HG02973 (cell line): ENCODE data around the gene POPDC2.
"Not testable (repeated sequence)": the region's sequence is repeated elsewhere in the genome, so short reads cannot be mapped to it uniquely, and the experiment has no call there.

Source experiments
- ATAC-seq: cut with Tn5 transposase; IDR thresholded peaks from one replicate; pipeline ENCODE4 v1.9.1; 2021; ENCODE audit warnings: moderate library complexity; ENCODE audit not compliant: unreplicated experiment

POPDC2 gene

DNA sequence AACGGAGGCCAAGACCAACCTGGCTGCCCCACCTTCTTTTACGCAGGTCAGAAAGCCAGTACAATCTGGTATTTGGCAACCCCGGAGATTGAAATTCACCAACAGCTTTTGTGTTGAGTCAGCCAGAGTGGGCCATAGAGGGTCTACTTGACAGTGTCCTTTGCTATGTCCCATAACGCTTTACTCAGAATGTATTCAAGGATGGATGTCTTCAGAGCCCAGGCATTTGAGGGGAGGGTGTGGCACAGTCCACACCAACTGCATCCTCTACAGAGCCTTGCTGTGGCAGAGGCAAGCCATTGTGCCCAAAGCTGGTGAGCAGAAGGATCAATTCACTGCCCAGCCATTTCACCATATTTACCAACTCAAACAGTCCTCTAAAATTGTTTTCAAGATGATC, 44.3 kb downstream of the POPDC2 start:
- ATAC-seq, result no peak

- ATAC-seq, result no peak
Observed at GRCh38 chr3:119613872-119614271, 46.5 kb downstream of the POPDC2 start.

DNA sequence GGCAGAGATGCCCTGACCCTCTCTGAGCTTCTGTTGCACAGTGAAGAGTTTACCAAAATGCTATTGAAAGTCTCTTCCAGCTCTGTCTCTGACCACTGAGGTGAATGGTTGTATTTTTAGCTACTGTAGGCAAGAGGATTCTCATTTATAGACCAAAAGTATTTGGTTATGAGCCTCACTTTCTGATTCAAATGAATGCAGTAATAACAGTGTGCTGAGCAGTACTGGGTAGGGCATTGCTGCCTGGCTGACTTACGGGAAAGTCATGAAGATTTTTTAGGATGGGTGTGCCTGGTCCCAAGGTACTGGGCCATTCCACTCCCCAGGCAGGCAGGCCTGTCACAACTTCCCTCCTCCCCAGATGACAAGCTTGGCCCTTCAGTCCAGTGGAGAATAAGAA, 47.2 kb downstream of the POPDC2 start:
- no peak for ATAC-seq

GRCh38 chr3:119611664-119612063, 48.7 kb downstream of the POPDC2 start:
- ATAC-seq, result no peak

- ATAC-seq, result no peak
Observed at GRCh38 chr3:119609301-119609700, 51.1 kb downstream of the POPDC2 start.

DNA sequence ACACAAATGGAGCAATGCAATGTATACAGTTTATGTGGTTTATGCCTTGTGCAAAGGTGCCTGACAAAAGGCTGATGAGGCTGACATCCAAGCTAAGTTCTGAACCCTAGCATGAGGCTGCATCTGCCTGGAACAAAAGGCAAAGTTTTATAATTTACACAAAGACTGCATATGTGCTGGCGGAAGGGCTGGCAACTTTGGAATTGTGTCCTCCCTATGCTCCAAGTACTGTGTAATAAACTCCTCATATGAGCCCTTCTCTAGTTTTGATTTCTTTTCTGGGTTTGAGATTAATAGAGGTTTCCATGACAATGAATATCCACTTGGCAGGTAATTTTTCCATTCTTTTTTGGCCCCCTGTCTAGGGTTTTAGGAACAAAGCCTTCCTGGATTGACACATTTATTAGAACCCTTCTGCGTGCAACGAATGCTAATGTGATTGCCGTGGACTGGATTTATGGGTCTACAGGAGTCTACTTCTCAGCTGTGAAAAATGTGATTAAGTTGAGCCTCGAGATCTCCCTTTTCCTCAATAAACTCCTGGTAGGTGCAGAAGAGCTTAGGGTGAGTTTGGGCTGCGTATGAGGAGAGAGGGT, 51.9 kb downstream of the POPDC2 start:
- no peak for ATAC-seq

- ATAC-seq, result no peak
Observed at GRCh38 chr3:119604878-119605277, 55.5 kb downstream of the POPDC2 start.

- no peak for ATAC-seq
Observed at GRCh38 chr3:119602676-119603075, 57.7 kb downstream of the POPDC2 start.

DNA sequence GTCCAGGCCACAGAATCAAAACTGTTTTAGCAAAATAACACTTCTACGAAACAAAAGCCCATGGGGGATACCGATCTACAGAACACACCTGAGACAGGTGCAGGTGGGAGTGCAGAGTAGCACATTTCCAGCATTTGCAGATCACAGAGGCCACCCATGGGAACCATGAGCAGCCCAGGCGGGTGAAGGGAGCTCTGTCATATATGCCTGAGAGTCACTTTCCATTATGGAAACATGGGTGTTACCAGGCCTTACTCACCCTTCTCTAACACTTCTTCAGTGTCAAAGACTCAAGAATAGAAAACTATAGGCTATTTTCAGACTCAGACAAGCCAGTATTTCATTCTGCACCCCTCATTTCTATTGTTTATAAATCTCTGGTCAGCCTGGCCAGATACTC, 59.2 kb downstream of the POPDC2 start:
- no peak for ATAC-seq

GRCh38 chr3:119600732-119601131, 59.7 kb downstream of the POPDC2 start:
- peak; percentile 47 for ATAC-seq

DNA sequence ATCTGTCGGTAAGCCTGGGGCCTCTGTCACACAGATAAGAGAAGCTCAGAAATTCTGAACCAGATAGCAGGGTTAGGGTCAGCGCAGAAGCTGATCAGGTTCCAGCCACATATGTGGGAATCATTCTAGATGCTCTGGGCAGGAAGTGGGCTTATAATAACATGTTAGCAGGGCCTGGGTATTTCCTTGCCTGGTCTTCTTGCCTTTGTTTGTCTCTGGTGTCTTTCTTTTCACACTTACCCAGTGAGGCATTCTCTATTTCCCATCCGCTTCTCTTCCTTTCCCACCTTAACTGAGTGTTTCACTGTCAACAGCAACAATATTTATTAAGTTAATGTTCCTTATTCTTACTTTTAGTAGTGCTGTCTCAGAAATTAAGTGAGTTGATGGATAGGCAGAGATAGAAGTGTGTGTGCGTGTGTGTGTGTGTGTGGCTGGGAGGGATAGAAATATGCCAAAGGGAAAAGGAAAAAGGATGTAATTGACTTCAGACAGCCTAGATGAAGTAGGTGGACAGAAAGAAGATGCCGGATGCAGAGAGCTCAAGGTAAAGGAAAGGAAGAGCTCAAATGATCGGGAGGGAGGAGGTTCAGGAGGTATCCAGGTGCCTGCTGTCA, 60.7 kb downstream of the POPDC2 start:
- ATAC-seq, result no peak

GRCh38 chr3:119598410-119599098, 61.8 kb downstream of the POPDC2 start:
- ATAC-seq, result peak; percentile 41

- ATAC-seq, result no peak
Observed at GRCh38 chr3:119597548-119598288, 62.7 kb downstream of the POPDC2 start, which contains the start of gene PLA1A. PLA1A (plus strand) TSS chr3:119597885; CDS start chr3:119597914, 29 bp downstream.

DNA sequence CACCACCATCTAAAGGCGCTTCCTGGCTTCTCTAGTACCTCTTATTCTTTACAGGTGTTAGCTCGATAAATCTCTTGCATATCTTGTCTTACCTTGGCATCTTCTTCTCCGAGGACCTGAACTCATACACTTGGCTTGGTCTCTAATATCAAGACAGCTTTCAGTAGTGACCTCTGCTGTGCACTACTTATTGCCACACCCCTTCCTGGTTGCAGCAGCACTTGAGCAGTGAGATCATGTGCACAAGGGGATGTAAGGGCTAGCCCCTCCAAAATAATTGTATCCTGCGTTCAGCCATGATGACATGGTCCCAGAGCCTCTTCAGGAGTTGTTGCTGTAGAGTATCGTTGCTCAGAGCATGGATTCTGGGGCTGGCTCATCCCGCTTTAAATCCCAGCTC, 64.0 kb downstream of the POPDC2 start:
- no peak for ATAC-seq

- ATAC-seq, result no peak
Observed at GRCh38 chr3:119595639-119596334, 64.6 kb downstream of the POPDC2 start.

- ATAC-seq, result not testable (repeated sequence)
Observed at GRCh38 chr3:119594929-119595328, 65.5 kb downstream of the POPDC2 start.

DNA sequence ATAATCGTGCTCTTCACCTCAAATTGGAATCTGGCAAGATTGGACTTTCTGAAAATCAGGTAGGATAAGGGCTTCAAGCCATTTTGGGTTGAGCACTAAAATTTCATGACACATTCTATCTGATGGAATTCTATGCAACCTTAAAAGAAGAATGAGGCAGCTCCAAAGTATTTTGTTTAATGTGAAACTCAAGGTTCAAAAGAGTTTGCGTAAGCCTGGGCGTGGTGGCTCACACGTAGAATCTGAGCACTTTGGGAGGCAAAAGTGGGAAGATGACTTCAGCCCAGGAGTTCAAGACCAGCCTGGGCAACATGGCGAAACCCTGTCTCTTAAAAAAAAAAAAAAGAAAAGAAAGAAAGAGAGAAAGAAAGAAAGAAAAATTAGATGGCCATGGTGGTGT, 66.3 kb downstream of the POPDC2 start:
- ATAC-seq, result no peak

DNA sequence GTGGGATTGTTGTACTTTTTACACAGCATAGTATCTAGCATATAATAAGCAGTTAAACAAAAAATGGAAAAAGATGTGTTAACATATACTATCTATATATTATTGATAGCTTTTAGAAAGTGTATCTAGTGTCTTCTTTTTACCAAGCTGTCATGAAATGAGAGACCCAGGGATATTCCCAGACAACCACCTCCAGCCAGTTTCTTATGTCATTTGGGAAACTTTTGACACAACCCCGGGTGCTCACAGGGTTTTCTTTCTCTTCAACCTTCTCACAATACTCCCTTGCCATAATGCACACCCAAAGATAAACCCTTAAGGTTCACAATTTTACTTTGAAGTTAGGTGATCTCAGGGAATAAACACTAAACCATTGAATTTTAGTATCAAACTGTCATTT, 67.5 kb downstream of the POPDC2 start:
- ATAC-seq, result no peak
